NCI-H2107 treated with DMSO at 0.1 percent for 48 hours (cell line): ENCODE results near the gene AFAP1.
A peak's percentile ranks its signal among the peaks of the same experiment; 100 is the strongest.

Experiments
- DNase-seq: peaks from one replicate; lab custom pipeline; 2025; ENCODE audit not compliant: unreplicated experiment; lab: John Stamatoyannopoulos, UW

The AFAP1 gene

GRCh38 chr4:7808181-7808580, 131.5 kb downstream of the AFAP1 start:
- DNase-seq = no peak

DNA sequence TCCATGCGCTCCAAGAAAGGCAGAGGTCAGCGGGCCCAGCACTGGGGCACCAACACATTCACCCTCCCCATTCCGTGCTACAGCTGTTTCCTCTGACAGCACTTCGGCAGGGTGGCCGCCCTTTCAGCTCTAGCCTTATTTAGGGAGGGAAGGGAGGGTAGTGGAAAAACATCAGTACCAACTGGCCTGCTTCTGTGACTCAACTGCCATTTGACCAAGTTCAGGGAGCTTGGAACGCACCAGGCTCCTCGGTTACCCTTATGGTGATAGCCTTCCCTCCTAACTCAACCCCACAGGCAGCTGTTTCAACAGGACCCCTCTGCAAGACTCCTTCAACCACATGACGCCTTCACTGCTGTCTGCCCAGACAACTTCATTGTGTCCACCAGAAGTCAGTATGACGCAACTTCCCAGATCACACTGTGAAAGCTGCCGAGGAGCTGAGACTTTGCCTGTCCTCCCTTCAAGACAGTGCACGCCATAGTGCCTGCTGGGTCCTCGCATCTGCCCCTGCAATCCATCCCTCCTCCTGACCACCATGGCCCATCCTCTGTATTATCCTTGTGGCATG, 132.2 kb downstream of the AFAP1 start:
- no peak for DNase-seq

GRCh38 chr4:7806338-7807090, 133.1 kb downstream of the AFAP1 start:
- DNase-seq = no peak

DNA sequence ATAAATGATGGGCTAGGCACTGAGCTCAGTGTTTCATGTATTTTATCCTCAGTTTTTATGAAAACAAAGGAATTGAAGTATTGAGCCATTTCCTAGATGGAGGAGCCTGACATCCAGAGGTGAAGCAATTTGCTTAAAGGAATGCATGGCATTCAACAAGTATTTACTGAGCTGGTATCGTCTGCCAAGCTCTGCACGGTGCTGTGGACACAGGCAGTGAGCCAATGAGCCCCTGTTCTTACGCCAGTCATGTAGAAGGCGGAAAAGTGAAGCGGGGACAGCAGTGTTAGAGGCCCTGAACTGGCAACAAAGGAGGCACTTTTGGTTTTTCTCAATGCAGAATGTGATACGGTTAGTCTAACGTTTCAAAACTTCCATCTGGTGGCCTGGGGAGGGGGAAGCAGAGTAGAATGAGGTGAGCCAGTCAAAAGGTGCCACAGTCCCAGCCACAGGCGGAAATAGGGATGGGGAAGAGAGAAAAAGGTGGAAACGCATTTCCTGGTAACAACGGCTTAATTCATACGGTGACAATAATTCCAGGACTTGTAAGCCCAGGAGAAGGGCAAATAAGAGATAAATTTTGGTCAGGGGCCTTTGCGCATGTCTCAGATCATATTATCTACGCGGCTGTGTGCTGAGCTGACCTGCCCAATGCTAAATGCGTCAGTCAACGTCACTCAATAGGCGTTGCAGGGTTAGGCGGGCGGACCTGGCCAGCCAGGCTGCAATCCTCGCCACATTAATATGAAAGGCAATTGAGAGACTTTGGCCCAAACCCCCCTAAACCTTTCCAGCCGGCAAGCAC, 133.9 kb downstream of the AFAP1 start:
- DNase-seq = no peak

- no peak for DNase-seq
These were observed 134.8 kb downstream of the AFAP1 start for GRCh38 chr4:7804756-7805385.

DNA sequence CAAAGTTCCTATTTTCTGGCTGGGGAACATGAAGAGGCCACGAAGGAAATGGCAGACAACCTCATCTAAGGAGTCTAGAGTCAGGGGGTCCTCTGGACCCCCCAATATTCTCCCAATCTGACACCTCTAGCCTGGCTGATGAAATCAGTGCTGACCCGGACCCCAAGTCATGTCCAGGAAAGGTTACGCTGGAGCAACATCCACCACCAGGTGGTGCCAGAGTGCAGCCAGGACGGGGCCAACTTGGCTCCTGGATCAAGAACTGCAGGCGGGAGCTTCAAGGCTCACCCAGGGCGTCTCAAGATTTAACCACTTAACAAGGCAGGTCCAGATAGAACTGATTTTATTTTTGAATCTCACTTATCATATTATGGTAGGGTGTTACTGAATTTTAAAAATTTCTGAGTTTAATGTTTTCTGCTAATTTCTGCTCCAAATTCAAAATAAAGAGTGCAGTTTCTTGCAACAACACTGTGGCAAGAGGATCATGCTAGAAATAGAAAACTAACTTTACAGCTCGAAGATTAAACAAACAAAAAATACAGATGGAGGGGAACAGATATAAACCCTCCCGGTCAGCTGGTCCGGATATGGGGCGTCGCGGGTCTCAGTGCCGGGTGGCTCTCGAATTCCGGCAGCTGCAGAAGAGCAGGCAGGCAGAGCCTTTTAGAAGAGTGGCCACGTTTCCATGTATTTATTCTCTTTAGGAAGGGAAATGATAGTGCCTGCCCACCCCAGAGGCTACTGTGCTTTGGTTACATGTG, 135.5 kb downstream of the AFAP1 start:
- DNase-seq = peak; percentile 11

- no peak for DNase-seq
These were observed 136.3 kb downstream of the AFAP1 start for GRCh38 chr4:7803371-7803770.

GRCh38 chr4:7802093-7802726, 137.5 kb downstream of the AFAP1 start:
- peak; percentile 23 for DNase-seq

DNA sequence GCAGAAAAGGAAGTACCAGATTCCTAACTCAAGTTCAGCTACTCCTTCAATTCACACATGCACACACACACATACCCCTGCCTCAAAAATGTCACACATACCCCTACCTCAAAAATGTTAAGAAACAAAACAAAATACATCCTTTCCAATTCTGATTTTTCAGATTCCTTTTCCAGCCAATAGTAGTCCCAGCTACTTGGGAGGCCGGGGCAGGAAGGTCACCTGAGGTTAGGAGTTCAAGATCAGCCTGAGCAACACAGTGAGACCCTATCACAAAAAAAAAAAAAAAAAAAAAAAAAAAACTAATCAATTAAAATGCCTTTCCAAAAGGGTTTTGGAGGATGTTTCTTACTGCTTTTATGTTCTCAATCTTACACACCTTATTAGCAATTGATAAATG, 138.0 kb downstream of the AFAP1 start:
- no peak for DNase-seq

- no peak for DNase-seq
These were observed 138.7 kb downstream of the AFAP1 start for GRCh38 chr4:7801001-7801400.

- DNase-seq = no peak
These were observed 139.3 kb downstream of the AFAP1 start for GRCh38 chr4:7800410-7800809.

DNA sequence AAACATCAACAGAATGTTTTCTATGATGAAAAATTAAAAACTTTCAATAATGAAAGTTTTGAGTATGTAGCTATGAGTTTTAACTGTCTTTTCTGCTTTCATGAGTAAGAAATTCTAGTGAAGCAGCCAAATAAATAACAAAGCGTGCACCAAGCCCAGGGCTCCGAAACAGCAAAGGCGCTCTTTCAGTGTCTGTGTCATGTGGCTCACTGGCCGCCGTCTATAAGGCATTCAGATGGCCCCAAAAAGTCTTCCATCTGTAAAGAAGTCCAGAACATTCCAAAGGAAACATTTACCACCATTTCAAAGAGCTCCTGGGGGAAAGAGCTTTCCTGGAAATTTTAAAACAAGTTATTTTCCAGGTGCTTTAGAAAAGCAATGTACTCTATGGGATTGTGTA, 139.9 kb downstream of the AFAP1 start:
- no peak for DNase-seq

DNA sequence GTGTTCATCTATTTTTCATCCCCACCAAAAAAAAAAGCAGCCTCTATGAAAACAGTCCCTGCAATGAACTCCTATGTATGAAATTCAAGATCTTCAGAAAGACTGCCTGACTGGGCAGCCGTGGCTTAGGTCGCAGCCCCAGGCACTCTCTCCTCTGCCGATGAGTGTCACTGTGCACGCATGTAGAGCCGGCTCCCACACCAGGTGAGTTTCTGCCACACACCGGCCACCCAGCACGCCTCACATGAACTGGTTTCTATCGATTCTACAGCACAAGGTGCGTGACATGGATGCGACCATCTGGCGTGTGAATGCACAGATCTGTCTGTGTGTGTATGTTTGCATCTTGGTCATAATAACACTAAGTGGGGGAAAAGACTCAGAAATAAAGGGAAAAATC, 140.4 kb downstream of the AFAP1 start:
- no peak for DNase-seq

DNA sequence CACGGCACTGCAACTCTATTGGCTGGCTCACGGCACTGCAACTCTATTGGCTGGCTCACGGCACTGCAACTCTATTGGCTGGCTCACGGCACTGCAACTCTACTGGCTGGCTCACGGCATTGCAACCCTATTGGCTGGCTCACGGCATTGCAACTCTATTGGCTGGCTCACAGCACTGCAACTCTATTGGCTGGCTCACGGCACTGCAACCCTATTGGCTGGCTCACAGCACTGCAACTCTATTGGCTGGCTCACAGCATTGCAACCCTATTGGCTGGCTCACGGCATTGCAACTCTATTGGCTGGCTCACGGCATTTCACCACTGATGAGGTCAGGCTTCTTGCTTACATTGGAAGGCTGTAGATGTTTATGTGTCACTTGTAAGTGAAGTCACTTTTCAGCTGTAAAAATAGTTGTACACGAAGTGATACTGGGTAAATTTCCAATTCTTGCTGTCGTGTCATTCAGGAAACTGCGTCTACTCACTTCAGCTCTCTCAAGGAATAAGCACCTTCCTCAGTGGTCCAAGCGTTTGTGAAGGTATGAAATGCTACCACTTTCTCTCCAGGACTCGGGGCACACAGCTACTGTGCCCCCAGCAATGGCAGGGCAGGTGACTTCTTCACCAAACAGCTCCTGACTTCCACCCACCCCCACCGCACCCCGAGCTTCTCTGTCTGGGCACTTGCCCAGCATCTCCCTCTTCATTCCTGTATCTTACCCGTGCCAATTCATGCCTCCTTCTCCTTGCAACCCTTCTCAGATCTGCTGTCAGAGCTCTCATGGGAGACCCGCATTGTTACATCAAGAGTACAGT, 141.3 kb downstream of the AFAP1 start:
- no peak for DNase-seq

DNA sequence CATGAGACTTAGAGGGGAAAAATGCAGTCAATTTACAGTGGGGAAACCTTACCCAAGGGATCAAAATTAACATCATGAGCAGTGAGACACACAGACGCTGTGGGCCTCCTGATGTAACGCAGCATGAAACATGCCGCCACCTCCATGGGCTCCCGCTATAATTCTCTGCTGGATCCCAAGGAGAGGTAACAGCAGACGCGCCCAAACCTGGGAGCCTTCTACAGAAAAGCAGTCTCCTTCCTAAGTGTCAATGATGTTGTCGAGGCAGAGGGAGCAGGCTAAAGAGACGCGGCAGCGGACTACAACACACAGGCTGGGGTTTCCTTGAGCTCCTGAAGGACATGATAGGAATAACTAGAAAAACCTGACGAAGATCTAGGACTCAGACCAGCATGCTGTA, 142.3 kb downstream of the AFAP1 start:
- no peak for DNase-seq

GRCh38 chr4:7795983-7796382, 143.7 kb downstream of the AFAP1 start:
- DNase-seq = no peak

- no peak for DNase-seq
These were observed 146.5 kb downstream of the AFAP1 start for GRCh38 chr4:7793186-7793585.

DNA sequence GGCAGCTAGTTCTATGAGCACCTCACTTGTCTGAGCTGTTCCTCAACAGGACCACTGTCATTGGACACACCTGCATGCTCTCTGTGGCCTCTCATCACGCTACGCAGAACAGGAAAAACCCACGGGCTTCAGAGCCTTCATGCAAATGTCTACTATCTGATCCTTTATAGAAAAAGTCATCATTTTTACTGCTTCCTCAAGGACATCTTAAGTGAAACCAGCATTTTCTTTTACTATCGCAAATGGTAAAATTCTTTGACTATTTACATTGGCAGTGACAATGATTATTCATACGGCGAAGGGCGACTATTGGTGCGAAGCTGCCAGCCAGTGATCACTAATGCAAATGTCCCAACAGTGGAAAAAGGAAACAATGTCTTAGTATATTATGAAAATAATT, 147.0 kb downstream of the AFAP1 start:
- DNase-seq = no peak

GRCh38 chr4:7790999-7791398, 148.7 kb downstream of the AFAP1 start:
- DNase-seq = no peak

GRCh38 chr4:7790023-7790422, 149.6 kb downstream of the AFAP1 start:
- no peak for DNase-seq
